ENCODE measurements around the gene TTC34. TPM values are rescaled to one million over a fixed set of nuclear protein-coding genes. Genes with fewer than 3 reads are reported as not detected.

Gene TTC34
- total RNA-seq, 1 experiment from 2014 or later: 0.61 TPM

GRCh38 chr1:2595812-2596529 lies 205.5 kb downstream of the TTC34 start:
- H3K9me3 Mint-ChIP-seq: peaks cover 18% of the 10 kb centered on the region
- ATAC-seq: no peak
- ChIA-PET POLR2A (no interaction called here), CTCF (no interaction called here)
- H3K4me1 Mint-ChIP-seq: no peaks in the 10 kb centered on the region
- peaks cover 6% of the 10 kb centered on the region for H3K27me3 Mint-ChIP-seq (ENCODE audit: low read depth)
- DNase-seq (ENCODE audit: low spot score): peak; percentile 8
- no peak overlapping the region for H3K4me3 Mint-ChIP-seq
- TF ChIP-seq IRF2 (CRISPR knock-in tag; IDR thresholded peaks at IDR 0.05; ENCODE audit: borderline replicate concordance, low read depth) (no peak), ZNF396 (CRISPR knock-in tag; IDR thresholded peaks at IDR 0.05; ENCODE audit: borderline replicate concordance) (no peak), NR2C2 (CRISPR knock-in tag; IDR thresholded peaks at IDR 0.05) (no peak), ATF2 (CRISPR knock-in tag; IDR thresholded peaks at IDR 0.05; ENCODE audit: borderline replicate concordance, low read depth) (no peak), ATF3 (CRISPR knock-in tag; conservative IDR thresholded peaks at IDR 0.05) (no peak), NFATC4 (CRISPR knock-in tag; IDR thresholded peaks at IDR 0.05) (no peak), ZSCAN18 (CRISPR knock-in tag; IDR thresholded peaks at IDR 0.05) (no peak), KAT7 (CRISPR knock-in tag; IDR thresholded peaks at IDR 0.05; ENCODE audit: borderline replicate concordance) (no peak), SOX15 (CRISPR knock-in tag; IDR thresholded peaks at IDR 0.05) (no peak), ZMAT4 (CRISPR knock-in tag; IDR thresholded peaks at IDR 0.05) (no peak), FOXJ3 (CRISPR knock-in tag; IDR thresholded peaks at IDR 0.05; ENCODE audit: borderline replicate concordance) (no peak), ARID4B (CRISPR knock-in tag; IDR thresholded peaks at IDR 0.05; ENCODE audit: borderline replicate concordance) (no peak)
- no peak overlapping the region for H3K27ac Mint-ChIP-seq
- peaks cover 4% of the 10 kb centered on the region for H3K36me3 Mint-ChIP-seq

- DNase-seq (ENCODE audit: low spot score): no peak
- Mint-ChIP-seq H3K9me3 (peaks cover 19% of the 10 kb centered on the region), H3K27me3 (ENCODE audit: low read depth) (peaks cover 6% of the 10 kb centered on the region), H3K4me1 (no peaks in the 10 kb centered on the region), H3K4me3 (no peak overlapping the region), H3K36me3 (peaks cover 7% of the 10 kb centered on the region), H3K27ac (no peak overlapping the region)
- ChIA-PET CTCF (no interaction called here), POLR2A (interaction anchor here (0.6 kb wide), 1 partner anchor 39 kb away, joined by 4 read pairs; no protein-coding TSS in a partner anchor)
- ATAC-seq: no peak
- no peak for TF ChIP-seq OVOL2 (CRISPR knock-in tag; IDR thresholded peaks at IDR 0.05; ENCODE audit: borderline replicate concordance)
- TF ChIP-seq MAX (CRISPR knock-in tag; IDR thresholded peaks at IDR 0.05): no peak
- no peak for TF ChIP-seq ESRRA (CRISPR knock-in tag; IDR thresholded peaks at IDR 0.05; ENCODE audit: borderline replicate concordance)
- no peak for TF ChIP-seq PRDM15 (CRISPR knock-in tag; IDR thresholded peaks at IDR 0.05)
- no peak for TF ChIP-seq STAT6 (CRISPR knock-in tag; conservative IDR thresholded peaks at IDR 0.05; ENCODE audit: low read depth)
Observed at GRCh38 chr1:2595261-2595811, 206.2 kb downstream of the TTC34 start.
